GM23338 (cell line): ENCODE measurements around the gene PRKACA. TPM values are rescaled to one million over a fixed set of nuclear protein-coding genes. Genes with fewer than 3 reads are reported as not detected.

Experiments
- ATAC-seq: fragments of 200-7000 bp; cut with Tn5 transposase; 3 replicates; pipeline ENCODE4 v1.9.1; 2020
- DNase-seq: peaks from one replicate; pipeline ENCODE4 v3.0.0-alpha.2; 2015; ENCODE audit warnings: low spot score
- H2AFZ ChIP-seq: fragments of 200-600 bp; sonication (generic); 2 replicates; pipeline ENCODE4 v1.8.0; 2016; ENCODE audit warnings: antibody characterized with exemption, mild to moderate bottlenecking, moderate library complexity
- H3F3A ChIP-seq: fragments of 200-600 bp; sonication (generic); replicated peaks from 2 replicates; pipeline ENCODE4 v1.8.0; 2017; ENCODE audit warnings: antibody characterized with exemption, mixed run types, low read depth
- H3K27ac ChIP-seq: fragments of 200-600 bp; sonication (generic); 2 replicates; pipeline ENCODE4 v1.6.1; 2016; ENCODE audit warnings: low read depth
- H3K27me3 ChIP-seq: fragments of 200-600 bp; sonication (generic); 2 replicates; pipeline ENCODE4 v1.8.0; 2016; ENCODE audit warnings: mild to moderate bottlenecking, mixed run types, moderate library complexity; ENCODE audit not compliant: insufficient read depth
- H3K36me3 ChIP-seq: fragments of 200-600 bp; sonication (generic); 2 replicates; pipeline ENCODE4 v1.8.0; 2016; ENCODE audit warnings: mild to moderate bottlenecking; ENCODE audit not compliant: insufficient read depth
- H3K4me1 ChIP-seq: fragments of 200-600 bp; sonication (generic); 2 replicates; pipeline ENCODE4 v1.8.0; 2016; ENCODE audit warnings: mild to moderate bottlenecking, moderate library complexity; ENCODE audit not compliant: insufficient read depth
- H3K4me2 ChIP-seq: fragments of 200-600 bp; sonication (generic); 2 replicates; pipeline ENCODE4 v1.7.1; 2017; ENCODE audit warnings: mixed run types
- H3K4me3 ChIP-seq: fragments of 200-600 bp; sonication (generic); 2 replicates; pipeline ENCODE4 v1.6.1; 2016; ENCODE audit warnings: mixed run types
- H3K79me2 ChIP-seq: fragments of 200-600 bp; sonication (generic); replicated peaks from 2 replicates; pipeline ENCODE4 v1.8.0; 2017; ENCODE audit warnings: mild to moderate bottlenecking; ENCODE audit not compliant: insufficient read depth
- H3K9me2 ChIP-seq: fragments of 200-600 bp; sonication (generic); 2 replicates; pipeline ENCODE4 v1.8.0; 2017; ENCODE audit not compliant: insufficient read depth
- H4K20me1 ChIP-seq: fragments of 200-600 bp; sonication (generic); replicated peaks from 2 replicates; pipeline ENCODE4 v1.8.0; 2017; ENCODE audit warnings: mild to moderate bottlenecking; ENCODE audit not compliant: insufficient read depth
- H3K27ac Mint-ChIP-seq: 2 replicates; pipeline ENCODE4 v1.8.0; 2020; ENCODE audit warnings: inconsistent platforms, mild to moderate bottlenecking, moderate library complexity, mixed read lengths
- H3K27me3 Mint-ChIP-seq: 3 replicates; pipeline ENCODE4 v1.8.0; 2022; ENCODE audit warnings: low read depth, mild to moderate bottlenecking, moderate library complexity, mixed read lengths, inconsistent platforms; ENCODE audit not compliant: insufficient read depth, poor library complexity
- H3K36me3 Mint-ChIP-seq: 3 replicates; pipeline ENCODE4 v1.8.0; 2021; ENCODE audit warnings: low read depth, mild to moderate bottlenecking, inconsistent platforms, moderate library complexity, mixed read lengths
- H3K4me1 Mint-ChIP-seq: 3 replicates; pipeline ENCODE4 v1.8.0; 2020; ENCODE audit warnings: mild to moderate bottlenecking, inconsistent platforms, mixed read lengths
- H3K4me3 Mint-ChIP-seq: 3 replicates; pipeline ENCODE4 v1.8.0; 2021; ENCODE audit warnings: moderate library complexity, mild to moderate bottlenecking, inconsistent platforms, mixed read lengths
- H3K9me3 Mint-ChIP-seq: 3 replicates; pipeline ENCODE4 v1.8.0; 2020; ENCODE audit warnings: moderate library complexity, mild to moderate bottlenecking, inconsistent platforms, mixed read lengths
- CREB1 ChIP-seq: fragments of 250-450 bp; sonication (Bioruptor Pico); IDR thresholded peaks from 2 replicates; pipeline ENCODE4 v1.5.0; 2020; ENCODE audit warnings: low read depth, mild to moderate bottlenecking, moderate library complexity
- CTCF ChIP-seq, 2 experiments: fragments of 200-600 bp in 1 of 2; sonication (generic) in 1 of 2; conservative IDR thresholded peaks; 2 replicates each; pipeline versions ENCODE4 v1.5.1 to v1.6.1; 2016 to 2017; ENCODE audit warnings: antibody characterized with exemption in 2 of 2, low read depth in 2 of 2, mild to moderate bottlenecking in 2 of 2, moderate library complexity in 1 of 2
- ETS1 ChIP-seq: IDR thresholded peaks from 2 replicates; pipeline ENCODE4 v1.6.1; 2016; ENCODE audit warnings: antibody characterized with exemption
- EZH2 ChIP-seq: fragments of 200-600 bp; sonication (generic); IDR thresholded peaks from one replicate; pipeline ENCODE4 v1.8.0; 2017; ENCODE audit warnings: antibody characterized with exemption, mild to moderate bottlenecking, low read depth; ENCODE audit not compliant: unreplicated experiment
- EZH2phosphoT487 ChIP-seq: fragments of 200-600 bp; sonication (generic); IDR thresholded peaks from one replicate; pipeline ENCODE4 v1.8.1; 2018; ENCODE audit warnings: antibody characterized with exemption; ENCODE audit not compliant: unreplicated experiment
- JUNB ChIP-seq: IDR thresholded peaks from one replicate; pipeline ENCODE4 v1.6.1; 2016; ENCODE audit warnings: antibody characterized with exemption; ENCODE audit not compliant: unreplicated experiment
- NANOG ChIP-seq: IDR thresholded peaks from 2 replicates; pipeline ENCODE4 v1.6.1; 2016; ENCODE audit warnings: antibody characterized with exemption, borderline replicate concordance
- POLR2AphosphoS5 ChIP-seq: IDR thresholded peaks from 2 replicates; pipeline ENCODE4 v1.6.1; 2016; ENCODE audit warnings: antibody characterized with exemption, low read depth
- REST ChIP-seq: IDR thresholded peaks from one replicate; pipeline ENCODE4 v1.6.1; 2018; ENCODE audit warnings: antibody characterized with exemption; ENCODE audit not compliant: unreplicated experiment
- STAT1 ChIP-seq: IDR thresholded peaks from one replicate; pipeline ENCODE4 v1.6.1; 2016; ENCODE audit warnings: antibody characterized with exemption; ENCODE audit not compliant: unreplicated experiment
- ZNF114 ChIP-seq: fragments of 250-450 bp; sonication (Bioruptor Pico); IDR thresholded peaks from 2 replicates; pipeline ENCODE4 v1.5.0; 2020; ENCODE audit warnings: mild to moderate bottlenecking, moderate library complexity
- ZNF331 ChIP-seq: fragments of 250-450 bp; sonication (Bioruptor Pico); IDR thresholded peaks from 2 replicates; pipeline ENCODE4 v1.5.0; 2020; ENCODE audit warnings: low read depth, mild to moderate bottlenecking, moderate library complexity
- ZNF462 ChIP-seq: fragments of 250-450 bp; sonication (Bioruptor Pico); IDR thresholded peaks from 2 replicates; pipeline ENCODE4 v1.5.0; 2020; ENCODE audit warnings: mild to moderate bottlenecking, moderate library complexity
- polyA plus RNA-seq: library from polyadenylated mRNA; unstranded; fragments of >200 nt; fragmentation: Nextera tagmentation; extraction: Ambion mirVana; gene quantifications from 2 replicates; pipeline ENCODE4 v1.2.1, GENCODE V29; 2016
- total RNA-seq: library from RNA; depleted of rRNA; stranded (reverse); fragments of >200 nt; shearing (Covaris generic); gene quantifications from 2 replicates; pipeline ENCODE4 v1.2.3, GENCODE V29; 2014

The PRKACA gene
- total and polyA plus RNA-seq, 2 experiments from 2014 or later, result 13.0 to 31.3 TPM

- no peak overlapping the region for H3K4me2 ChIP-seq
- Mint-ChIP-seq H3K4me3 (no peak overlapping the region), H3K27ac (no peak overlapping the region), H3K36me3 (peaks cover 23% of the 10 kb centered on the region), H3K4me1 (peaks cover 25% of the 10 kb centered on the region), H3K9me3 (no peaks in the 10 kb centered on the region), H3K27me3 (peaks cover 5% of the 10 kb centered on the region)
- H3K27ac ChIP-seq, result no peak overlapping the region
- no peaks in the 10 kb centered on the region for H3K27me3 ChIP-seq
- peaks cover 2% of the 10 kb centered on the region; the same call in 1 of the 2 replicates for H3K36me3 ChIP-seq
- no peak for TF ChIP-seq ZNF331 (CRISPR knock-in tag)
- TF ChIP-seq ZNF462 (CRISPR knock-in tag), result no peak
- no peak for TF ChIP-seq EZH2
- TF ChIP-seq ZNF114 (CRISPR knock-in tag), result no peak
- no peak for TF ChIP-seq EZH2phosphoT487
- TF ChIP-seq CTCF (conservative IDR thresholded peaks at IDR 0.05; ENCODE audit: low read depth in 2 of 2), result no peak
- TF ChIP-seq POLR2AphosphoS5, result no peak
- no peak for TF ChIP-seq CREB1
- TF ChIP-seq JUNB, result no peak
- TF ChIP-seq STAT1, result no peak
- no peak for TF ChIP-seq REST
- TF ChIP-seq NANOG, result no peak
- TF ChIP-seq ETS1, result no peak
- H3K9me2 ChIP-seq, result no peaks in the 10 kb centered on the region
- DNase-seq, result no peak
- no peaks in the 10 kb centered on the region for H3K79me2 ChIP-seq
- peaks cover 5% of the 10 kb centered on the region; the same call in 1 of the 2 replicates for H4K20me1 ChIP-seq
- no peaks in the 10 kb centered on the region; the same call in 1 of the 2 replicates for H3K4me1 ChIP-seq
- H3F3A ChIP-seq, result 0 out of 2 replicates have a peak, but pooled peaks cover 3% of the 10 kb centered on the region
- H3K4me3 ChIP-seq, result no peak overlapping the region
- ATAC-seq, result no peak
- no peak overlapping the region for H2AFZ ChIP-seq
Observed at GRCh38 chr19:14164724-14165493, 47.3 kb upstream of the PRKACA start.
